IMR-90 (cell line): ENCODE results near the gene FGFRL1. TPM values are rescaled to one million over a fixed set of nuclear protein-coding genes. Genes with fewer than 3 reads are reported as not detected.

Source experiments
- ATAC-seq: fragments of 200-7000 bp; cut with Tn5 transposase; 2 replicates; pipeline ENCODE4 v1.9.1; 2020; ENCODE audit warnings: low read depth, mild to moderate bottlenecking, moderate library complexity
- BruUV-seq: library from RNA; stranded (reverse); fragments of 400-500 nt; replicated peaks from 2 replicates; lab custom pipeline; 2021; lab: Mats Ljungman, UMichigan
- CTCF ChIA-PET: fragments of 300-600 bp; formaldehyde crosslinking; extraction: SDS; loops from one replicate; lab custom pipeline; 2021; ENCODE audit warnings: antibody characterized with exemption; lab: Yijun Ruan, JAX
- POLR2A ChIA-PET: fragments of 300-600 bp; sonication (Branson Sonifier 250); formaldehyde crosslinking; loops from one replicate; lab custom pipeline; 2022; ENCODE audit warnings: antibody characterized with exemption; ENCODE audit not compliant: unreplicated experiment; lab: Charles Lee
- DNase-seq: peaks from one replicate; pipeline ENCODE4 v3.0.0; 2013
- H2AFZ ChIP-seq: replicated peaks from 2 replicates; pipeline ENCODE3; 2013; ENCODE audit warnings: low read length, mild to moderate bottlenecking; ENCODE audit not compliant: poor library complexity
- H2AK5ac ChIP-seq: 2 replicates; pipeline ENCODE4 v1.6.1; 2013; ENCODE audit warnings: low read depth, low read length, inconsistent platforms
- H2AK9ac ChIP-seq: replicated peaks from 2 replicates; pipeline ENCODE3; 2013; ENCODE audit warnings: mild to moderate bottlenecking, low read depth, low read length, moderate library complexity; ENCODE audit not compliant: poor library complexity
- H2BK120ac ChIP-seq: 2 replicates; pipeline ENCODE4 v1.6.1; 2013; ENCODE audit warnings: low read depth, low read length, inconsistent platforms
- H2BK15ac ChIP-seq: 3 replicates; pipeline ENCODE4 v1.6.1; 2013; ENCODE audit warnings: low read depth, low read length, inconsistent platforms
- H2BK20ac ChIP-seq: 2 replicates; pipeline ENCODE4 v1.6.1; 2013; ENCODE audit warnings: low read depth, mild to moderate bottlenecking, inconsistent platforms, low read length, moderate library complexity
- H2BK5ac ChIP-seq: 2 replicates; pipeline ENCODE4 v1.6.1; 2013; ENCODE audit warnings: mild to moderate bottlenecking, low read depth, low read length, inconsistent platforms; ENCODE audit not compliant: poor library complexity, severe bottlenecking
- H3K14ac ChIP-seq: replicated peaks from 2 replicates; pipeline ENCODE4 v1.6.1; 2013; ENCODE audit warnings: low read depth, low read length, inconsistent platforms
- H3K18ac ChIP-seq: 2 replicates; pipeline ENCODE4 v1.6.1; 2013; ENCODE audit warnings: low read depth, low read length, control low read depth
- H3K23ac ChIP-seq: 2 replicates; pipeline ENCODE4 v1.6.1; 2013; ENCODE audit warnings: low read depth, low read length, inconsistent platforms
- H3K27ac ChIP-seq: 2 replicates; pipeline ENCODE4 v1.5.1; 2013; ENCODE audit warnings: mild to moderate bottlenecking, control low read depth, low read length; ENCODE audit not compliant: insufficient read depth
- H3K27me3 ChIP-seq: 2 replicates; pipeline ENCODE4 v1.6.1; 2013; ENCODE audit warnings: low read length; ENCODE audit not compliant: control insufficient read depth, insufficient read depth
- H3K36me3 ChIP-seq: 2 replicates; pipeline ENCODE4 v1.6.1; 2013; ENCODE audit warnings: low read length, mixed read lengths; ENCODE audit not compliant: control insufficient read depth, insufficient read depth
- H3K4ac ChIP-seq: 2 replicates; pipeline ENCODE4 v1.6.1; 2013; ENCODE audit warnings: low read depth, low read length, inconsistent platforms
- H3K4me1 ChIP-seq: 2 replicates; pipeline ENCODE4 v1.6.1; 2013; ENCODE audit warnings: low read length, mixed read lengths; ENCODE audit not compliant: control insufficient read depth, insufficient read depth
- H3K4me2 ChIP-seq: 2 replicates; pipeline ENCODE4 v1.6.1; 2013; ENCODE audit warnings: low read depth, mild to moderate bottlenecking, control low read depth, low read length, moderate library complexity
- H3K4me3 ChIP-seq: 2 replicates; pipeline ENCODE4 v1.5.1; 2013; ENCODE audit warnings: low read depth, mild to moderate bottlenecking, control low read depth, low read length, moderate library complexity; ENCODE audit not compliant: insufficient read depth
- H3K56ac ChIP-seq: 2 replicates; pipeline ENCODE4 v1.6.1; 2013; ENCODE audit warnings: low read length, inconsistent platforms; ENCODE audit not compliant: insufficient read depth; ENCODE audit errors: extremely low read depth
- H3K79me1 ChIP-seq, 2 experiments: 2 replicates each; pipeline ENCODE4 v1.6.1; 2013; ENCODE audit warnings: low read length in 2 of 2, inconsistent platforms in 1 of 2, low read depth in 1 of 2
- H3K9ac ChIP-seq: 2 replicates; pipeline ENCODE4 v1.6.1; 2013; ENCODE audit warnings: low read depth, low read length, control low read depth
- H3K9me1 ChIP-seq: 2 replicates; pipeline ENCODE4 v1.6.1; 2013; ENCODE audit warnings: low read length, inconsistent platforms; ENCODE audit not compliant: insufficient read depth
- H3K9me3 ChIP-seq: 2 replicates; pipeline ENCODE4 v1.6.1; 2013; ENCODE audit warnings: low read length; ENCODE audit not compliant: control insufficient read depth, insufficient read depth
- H4K20me1 ChIP-seq: 2 replicates; pipeline ENCODE4 v1.6.1; 2013; ENCODE audit warnings: low read length, inconsistent platforms; ENCODE audit not compliant: insufficient read depth
- H4K5ac ChIP-seq: 2 replicates; pipeline ENCODE4 v1.6.1; 2013; ENCODE audit warnings: mild to moderate bottlenecking, low read depth, low read length, control low read depth
- H4K8ac ChIP-seq, 2 experiments: 2 replicates each; pipeline ENCODE4 v1.6.1; 2013; ENCODE audit warnings: low read depth in 2 of 2, low read length in 2 of 2, control low read depth in 1 of 2, inconsistent platforms in 1 of 2
- H4K91ac ChIP-seq: 2 replicates; pipeline ENCODE4 v1.6.1; 2013; ENCODE audit warnings: low read depth, low read length, inconsistent platforms; ENCODE audit not compliant: insufficient read depth
- BHLHE40 ChIP-seq: fragments of 150-350 bp; IDR thresholded peaks from 2 replicates; pipeline ENCODE4 v1.6.1; 2016; ENCODE audit warnings: mild to moderate bottlenecking, low read depth, low read length
- CHD1 ChIP-seq: IDR thresholded peaks from 2 replicates; pipeline ENCODE4 v1.6.1; 2012; ENCODE audit warnings: low read depth, low read length, improper control_type of control experiment
- CTCF ChIP-seq: conservative IDR thresholded peaks from 2 replicates; pipeline ENCODE4 v1.5.1; 2012; ENCODE audit warnings: mild to moderate bottlenecking, low read depth, low read length, improper control_type of control experiment
- ELK1 ChIP-seq: fragments of 150-350 bp; IDR thresholded peaks from 2 replicates; pipeline ENCODE4 v1.6.1; 2016; ENCODE audit warnings: low read depth, mild to moderate bottlenecking, low read length, moderate library complexity, borderline replicate concordance
- MAFK ChIP-seq: IDR thresholded peaks from 2 replicates; pipeline ENCODE4 v1.6.1; 2012; ENCODE audit warnings: low read depth, low read length, improper control_type of control experiment
- MAZ ChIP-seq: IDR thresholded peaks from 2 replicates; pipeline ENCODE4 v1.6.1; 2012; ENCODE audit warnings: low read depth, mild to moderate bottlenecking, low read length, improper control_type of control experiment, moderate library complexity, borderline replicate concordance
- NFE2L2 ChIP-seq: fragments of 150-350 bp; IDR thresholded peaks from 2 replicates; pipeline ENCODE4 v1.6.1; 2016; ENCODE audit warnings: low read depth, mild to moderate bottlenecking, low read length
- RAD21 ChIP-seq: IDR thresholded peaks from 2 replicates; pipeline ENCODE4 v1.6.1; 2012; ENCODE audit warnings: low read length, improper control_type of control experiment
- RFX5 ChIP-seq: IDR thresholded peaks from 2 replicates; pipeline ENCODE4 v1.8.0; 2012; ENCODE audit warnings: low read depth, mild to moderate bottlenecking, low read length, moderate library complexity
- SMC3 ChIP-seq: fragments of 150-350 bp; IDR thresholded peaks from 2 replicates; pipeline ENCODE4 v1.6.1; 2016; ENCODE audit warnings: low read depth, mild to moderate bottlenecking, antibody characterized with exemption, low read length, moderate library complexity
- USF2 ChIP-seq: fragments of 150-350 bp; IDR thresholded peaks from 2 replicates; pipeline ENCODE4 v1.6.1; 2017; ENCODE audit warnings: mild to moderate bottlenecking, antibody characterized with exemption, low read length, low read depth
- WGBS, 2 experiments: methylation state at CpG; one replicate each; pipeline versions ENCODE4 v1.1.5 to v1.1.7; 2013; ENCODE audit warnings: missing lambda C conversion rate in 2 of 2; ENCODE audit not compliant: insufficient read length in 1 of 2; ENCODE audit errors: extremely low coverage in 2 of 2; 5-methylcytosine and 5-hydroxymethylcytosine counted together
- dilution Hi-C: fragments of 300-500 bp; cut with HindIII; formaldehyde crosslinking; loops from one replicate; pipeline ENCODE4 v1.14.3; 2018; ENCODE audit warnings: low sequenced_read_pairs; ENCODE audit not compliant: unreplicated experiment
- in situ Hi-C: fragments of 300-500 bp; cut with MboI; formaldehyde crosslinking; loops from 3 replicates; pipeline ENCODE4 v1.14.3; 2019; ENCODE audit warnings: low sequenced_read_pairs, inconsistent platforms, mixed read lengths
- intact Hi-C: fragments of 100-400 bp; cut with micrococcal nuclease; formaldehyde crosslinking; loops from 2 replicates; pipeline ENCODE4 v1.10.0; 2022
- polyA plus RNA-seq, 3 experiments: library from polyadenylated mRNA; depleted of rRNA; stranded (reverse); fragments of >200 nt; gene quantifications; 2 replicates each; pipeline ENCODE4 v1.2.3, GENCODE V29; 2012; ENCODE audit warnings: low replicate concordance in 1 of 3
- total RNA-seq: library from RNA; depleted of rRNA; stranded (reverse); fragments of >200 nt; gene quantifications from 2 replicates; pipeline ENCODE4 v1.2.3, GENCODE V29; 2012

The FGFRL1 gene
- total and polyA plus RNA-seq, 2 of the 4 experiments (the other 2 are of a cell fraction) = 49.3 to 78.8 TPM

GRCh38 chr4:1058198-1058996 lies 47.0 kb downstream of the FGFRL1 start (continued):
- TF ChIP-seq MAZ = no peak

- no peak overlapping the region for H3K9ac ChIP-seq
- in situ Hi-C loops = no loop called here
- no peak overlapping the region for H3K56ac ChIP-seq
- peaks cover 58% of the 10 kb centered on the region for H3K27me3 ChIP-seq
- no peak overlapping the region for H3K23ac ChIP-seq
- peak overlapping the region; percentile 55 for H2AFZ ChIP-seq
- no peak overlapping the region for H4K8ac ChIP-seq
- dilution Hi-C loops = no loop called here
- no peaks in the 10 kb centered on the region for H3K9me1 ChIP-seq
- no peak overlapping the region for H3K4ac ChIP-seq
- no peaks in the 10 kb centered on the region for H3K4me1 ChIP-seq
- no peaks in the 10 kb centered on the region for H3K79me1 ChIP-seq
- no peaks in the 10 kb centered on the region for H3K9me3 ChIP-seq
- no peak overlapping the region for H3K18ac ChIP-seq
- H4K5ac ChIP-seq = no peak overlapping the region
- intact Hi-C loops = no loop called here
- 61% methylated on average over 4 of the region's 16 CpGs; no CpG with 5 or more reads in 1 of the 2 experiments for WGBS, 2 experiments
- H3K36me3 ChIP-seq = no peaks in the 10 kb centered on the region
- H2BK15ac ChIP-seq = no peak overlapping the region
- no peak overlapping the region for H2AK9ac ChIP-seq
- no peak overlapping the region for H4K91ac ChIP-seq
- H3K14ac ChIP-seq = no peak overlapping the region
- H3K27ac ChIP-seq = no peak overlapping the region
- BruUV-seq = no TSS peak
- no peak overlapping the region for H2AK5ac ChIP-seq
- no peak for ATAC-seq
- no peak for DNase-seq
- H3K4me2 ChIP-seq = no peak overlapping the region
- ChIA-PET CTCF (no interaction called here), POLR2A (no interaction called here)
- no peak overlapping the region for H2BK5ac ChIP-seq
- H2BK20ac ChIP-seq = no peak overlapping the region
- H2BK120ac ChIP-seq = no peak overlapping the region
- no peaks in the 10 kb centered on the region for H4K20me1 ChIP-seq
- H3K4me3 ChIP-seq = no peak overlapping the region
- TF ChIP-seq MAFK (no peak), RAD21 (no peak), USF2 (no peak), CHD1 (no peak), NFE2L2 (no peak), SMC3 (no peak), RFX5 (no peak), CTCF (no peak), ELK1 (no peak), BHLHE40 (no peak)
Measured at GRCh38 chr4:1058997-1059665, 47.7 kb downstream of the FGFRL1 start.
